ENCODE data around the gene TOR4A.

The TOR4A gene

DNA sequence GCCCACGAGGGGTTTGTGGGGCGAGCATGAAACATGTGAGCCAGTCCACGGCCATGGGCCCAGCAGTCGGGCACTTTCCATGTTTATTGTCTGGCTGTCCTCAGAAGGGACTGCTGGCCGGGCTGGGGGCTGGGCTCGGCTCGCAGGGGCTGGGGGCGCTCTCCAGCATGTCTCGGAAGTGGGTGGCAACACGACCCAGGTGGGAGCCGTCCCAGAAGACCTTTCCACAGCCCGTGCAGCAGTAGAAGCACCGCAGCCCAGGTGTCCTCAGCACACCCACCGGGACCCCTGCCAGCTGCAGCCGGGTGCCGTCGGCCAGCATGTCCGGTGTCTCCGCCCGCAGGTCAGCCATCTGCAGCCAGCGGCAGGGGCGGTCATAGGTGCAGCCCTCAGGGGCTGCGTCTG is 29.3 kb downstream of the TOR4A start:
- DNase-seq (ENCODE audit: low read depth) = no peak

- DNase-seq (ENCODE audit: low read depth) = no peak
Observed at GRCh38 chr9:137307255-137308056, 29.9 kb downstream of the TOR4A start.

- DNase-seq (ENCODE audit: low read depth) = no peak
Observed at GRCh38 chr9:137308057-137308619, 30.6 kb downstream of the TOR4A start.

DNA sequence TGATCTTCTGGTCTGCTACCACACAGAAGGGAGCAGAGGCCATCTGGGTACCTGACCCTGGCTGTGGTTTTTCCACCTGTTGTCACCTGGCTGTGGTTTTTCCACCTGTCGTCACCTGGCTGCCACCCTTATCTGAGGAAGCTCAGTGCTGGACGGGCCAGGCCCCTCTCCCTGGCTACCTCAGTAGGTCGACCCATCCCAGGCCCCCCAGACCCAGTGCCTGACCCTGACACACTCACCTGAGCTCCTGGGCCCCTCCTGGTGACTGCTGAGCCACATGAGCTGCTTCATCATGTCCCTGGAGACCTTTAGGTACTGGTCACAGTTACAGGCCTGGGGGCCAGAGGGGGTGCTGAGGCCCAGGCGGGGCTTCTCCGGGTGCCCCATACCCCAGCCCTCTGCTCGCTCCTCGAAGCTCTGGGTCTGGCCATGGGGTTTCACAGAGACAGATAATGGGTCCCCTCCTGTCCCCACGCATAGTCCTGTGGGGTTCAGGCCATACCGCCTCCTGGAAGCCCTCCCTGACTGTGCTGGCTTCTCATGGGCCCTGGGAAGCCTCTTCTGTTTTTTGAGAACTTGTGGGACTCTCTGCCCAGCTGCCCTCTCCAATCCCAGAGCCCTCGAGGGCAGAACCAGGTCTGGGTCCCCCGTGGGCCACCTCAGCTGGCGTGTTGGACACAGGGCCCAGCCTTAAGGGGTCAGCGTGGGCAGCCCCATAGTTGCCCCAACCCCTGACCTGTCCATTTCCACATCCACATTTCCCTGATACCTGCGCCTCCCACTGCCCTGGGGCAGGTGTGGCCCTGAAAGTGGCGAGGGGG is 32.1 kb downstream of the TOR4A start:
- DNase-seq (ENCODE audit: low read depth) = no peak

GRCh38 chr9:137310189-137311052 is 32.9 kb downstream of the TOR4A start:
- DNase-seq (ENCODE audit: low read depth) = no peak

DNA sequence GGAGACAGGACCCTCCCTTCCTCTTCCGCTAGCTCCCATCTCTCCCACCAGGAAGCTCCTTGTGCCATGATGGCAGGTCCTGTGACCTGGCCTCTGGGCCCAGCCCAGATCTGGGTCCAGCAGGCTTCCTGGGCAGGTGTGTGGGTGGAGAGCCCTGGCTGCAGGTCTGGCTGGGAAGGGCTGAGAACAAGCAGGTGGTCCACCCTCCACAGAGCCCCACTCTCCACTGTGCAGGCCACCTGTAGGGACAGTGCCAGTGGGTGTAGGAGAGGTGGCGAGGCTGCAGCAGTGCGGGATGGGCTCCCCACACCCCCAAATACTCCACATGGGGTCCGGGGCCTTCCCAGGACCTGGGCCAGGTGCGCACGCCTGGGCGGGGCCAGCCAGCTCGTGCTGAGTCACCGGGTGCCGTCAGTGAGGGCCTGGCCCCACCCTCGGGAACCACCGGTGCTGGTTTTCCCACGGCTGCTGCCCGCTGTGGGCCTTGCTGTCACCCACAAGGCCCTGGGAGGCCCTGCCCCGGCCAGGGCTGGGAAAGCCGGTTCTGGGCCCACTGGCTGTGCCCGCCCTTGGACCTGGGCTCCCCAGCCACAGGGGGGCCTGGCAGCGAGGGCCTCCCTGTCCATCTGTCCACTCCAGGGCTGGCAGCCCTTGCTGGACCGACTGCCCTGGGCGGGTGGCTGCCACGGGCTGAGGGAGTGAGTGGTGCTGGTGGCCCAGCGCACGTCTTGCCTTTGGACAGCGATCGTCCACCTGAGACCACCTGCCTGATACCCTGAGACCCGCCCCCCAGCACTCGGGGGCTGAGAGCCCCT is 33.9 kb downstream of the TOR4A start:
- no peak for DNase-seq (ENCODE audit: low read depth)

DNA sequence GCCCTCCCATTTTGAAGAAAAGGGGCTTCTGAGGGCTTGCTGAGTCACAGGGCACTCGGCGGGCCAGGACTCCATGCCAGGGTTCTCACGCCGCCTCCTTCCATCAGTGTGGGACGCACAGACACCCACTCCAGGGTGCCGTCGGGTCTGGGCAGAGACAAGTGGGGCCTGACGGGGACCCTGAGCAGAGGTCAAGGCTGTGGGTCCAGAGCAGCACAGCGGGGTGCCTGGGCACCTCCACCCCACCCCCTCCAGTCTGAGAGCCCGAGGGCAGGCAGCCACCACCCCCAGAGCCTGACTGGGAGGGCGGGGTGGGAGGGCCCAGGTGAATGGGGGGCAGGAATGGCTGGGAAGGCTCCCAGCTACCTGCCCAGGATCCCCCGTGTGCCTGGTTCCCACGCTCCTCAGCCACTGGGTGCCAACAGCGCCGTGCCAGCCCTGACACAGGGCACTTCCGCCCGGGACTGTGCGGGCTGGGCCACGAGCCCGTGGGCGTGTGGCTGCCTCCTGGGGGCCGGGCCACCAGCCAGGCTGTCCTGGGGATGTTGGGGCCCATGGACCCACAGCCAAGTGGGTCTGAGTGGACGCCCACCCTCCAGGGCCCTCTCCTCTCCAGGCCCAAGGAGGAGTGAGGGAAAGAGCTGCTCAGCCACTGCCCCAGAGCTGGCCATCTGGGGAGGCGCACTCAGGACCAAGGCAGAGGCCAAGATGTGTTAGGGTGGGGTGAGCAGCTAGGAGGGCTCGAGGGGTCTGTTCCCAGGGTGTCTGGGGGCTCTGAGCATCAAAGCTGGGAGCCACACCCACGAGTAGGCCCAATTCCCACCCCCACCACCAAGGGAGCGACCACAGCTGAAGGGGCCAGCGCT is 34.7 kb downstream of the TOR4A start:
- no peak for DNase-seq (ENCODE audit: low read depth)

DNA sequence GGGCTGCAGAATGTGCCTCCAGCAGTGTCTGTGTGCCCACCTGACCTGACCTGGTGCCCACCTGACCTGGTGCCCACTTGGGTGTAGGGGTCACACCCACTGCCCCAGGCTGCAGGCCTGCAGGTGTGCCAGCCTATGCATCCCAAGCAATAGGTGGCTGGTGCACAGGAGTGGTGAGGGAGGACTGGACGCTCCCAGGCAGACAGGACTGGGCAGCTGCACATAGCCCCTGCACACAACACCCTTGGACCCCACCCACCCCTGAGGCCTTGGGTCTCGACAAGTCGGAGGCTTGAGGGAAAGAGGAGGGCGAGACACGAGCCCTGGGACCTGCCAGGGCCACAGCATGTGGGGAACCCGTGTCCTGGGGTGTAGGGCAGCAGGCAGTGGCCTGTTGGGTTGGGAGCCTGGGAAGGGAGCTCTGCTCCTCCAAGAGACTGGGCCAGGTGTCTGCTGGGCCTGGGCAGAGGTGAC is 35.4 kb downstream of the TOR4A start:
- no peak for DNase-seq (ENCODE audit: low read depth)

- DNase-seq (ENCODE audit: low read depth) = no peak
Observed at GRCh38 chr9:137313326-137313936, 35.9 kb downstream of the TOR4A start.

DNA sequence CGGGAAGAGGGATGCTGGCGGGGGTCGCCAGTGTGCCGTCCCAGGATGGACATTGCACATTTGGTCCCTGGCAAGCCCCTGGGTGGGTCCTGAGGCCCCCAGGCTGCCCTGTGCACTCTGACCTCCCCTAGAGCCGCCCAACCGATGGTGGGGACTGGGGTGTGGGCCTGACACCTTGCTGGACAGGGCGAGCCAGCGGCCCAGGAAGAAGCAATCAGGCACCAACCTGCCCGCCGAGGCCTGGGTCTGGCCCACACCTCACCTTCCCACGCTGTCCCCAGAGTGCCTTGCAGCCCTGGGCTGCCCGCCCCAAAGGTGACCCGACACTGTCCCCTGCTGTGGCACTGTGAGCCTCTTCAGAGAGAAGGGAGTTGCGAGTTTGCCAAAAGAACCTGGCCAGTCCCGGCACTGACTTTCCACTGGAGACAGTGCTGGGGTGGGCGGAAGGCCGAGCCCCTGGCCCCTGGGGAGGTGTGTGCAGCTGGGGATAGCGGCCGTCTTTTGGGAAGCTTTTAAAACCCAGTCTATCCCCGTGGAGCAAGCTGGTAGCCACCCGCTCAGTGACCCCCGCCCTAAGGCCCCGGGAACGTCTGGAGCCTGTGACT is 36.5 kb downstream of the TOR4A start:
- DNase-seq (ENCODE audit: low read depth) = no peak

DNA sequence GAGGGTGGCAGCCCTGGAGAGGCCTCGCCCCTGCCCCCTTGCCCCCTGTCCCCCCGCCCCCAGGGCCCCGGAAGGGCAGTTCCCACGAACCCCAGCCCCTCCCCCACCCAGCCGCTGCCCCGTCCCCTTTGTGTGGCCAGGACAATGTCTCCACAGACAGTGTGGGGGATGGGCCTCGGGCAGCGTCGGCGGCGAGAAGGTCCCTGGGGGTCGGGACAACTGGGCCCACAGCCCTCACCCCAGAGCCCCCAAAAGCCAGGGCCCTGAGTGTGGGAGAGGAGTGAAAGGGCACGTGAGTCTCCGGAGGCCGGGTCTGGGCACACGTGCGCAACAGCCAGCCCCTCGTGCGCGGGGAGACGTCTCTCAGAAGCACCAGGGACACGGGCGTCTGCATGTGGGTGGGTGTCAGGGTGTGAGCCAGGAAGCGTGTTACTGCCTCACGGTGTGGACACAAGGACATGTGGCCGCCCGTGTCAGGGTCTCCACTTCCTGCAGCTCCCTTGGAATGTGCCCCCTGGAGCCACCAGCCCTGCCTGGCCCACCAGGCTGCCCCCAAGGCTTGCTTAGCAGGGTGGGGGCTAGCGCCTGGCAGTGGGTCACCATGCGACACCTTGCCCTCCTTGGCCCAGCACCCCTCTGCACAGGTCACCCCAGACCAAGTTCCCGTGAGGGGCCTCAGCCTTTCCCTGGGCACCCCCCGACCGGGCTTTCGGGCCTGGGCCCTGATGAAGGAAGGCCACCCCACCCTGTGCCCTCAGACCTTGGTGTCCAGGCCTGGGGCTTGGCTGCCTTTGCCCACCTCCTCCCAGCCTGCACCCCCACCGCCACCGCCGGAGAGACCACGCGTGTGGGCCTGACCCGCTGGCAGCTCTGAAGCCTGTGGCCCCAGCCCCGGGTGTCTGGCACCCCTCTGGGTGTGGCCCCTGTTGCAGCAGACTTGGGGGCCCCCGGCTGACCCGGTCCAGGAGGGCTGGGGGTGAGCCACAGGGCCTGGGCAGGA is 37.3 kb downstream of the TOR4A start:
- no peak for DNase-seq (ENCODE audit: low read depth)

DNA sequence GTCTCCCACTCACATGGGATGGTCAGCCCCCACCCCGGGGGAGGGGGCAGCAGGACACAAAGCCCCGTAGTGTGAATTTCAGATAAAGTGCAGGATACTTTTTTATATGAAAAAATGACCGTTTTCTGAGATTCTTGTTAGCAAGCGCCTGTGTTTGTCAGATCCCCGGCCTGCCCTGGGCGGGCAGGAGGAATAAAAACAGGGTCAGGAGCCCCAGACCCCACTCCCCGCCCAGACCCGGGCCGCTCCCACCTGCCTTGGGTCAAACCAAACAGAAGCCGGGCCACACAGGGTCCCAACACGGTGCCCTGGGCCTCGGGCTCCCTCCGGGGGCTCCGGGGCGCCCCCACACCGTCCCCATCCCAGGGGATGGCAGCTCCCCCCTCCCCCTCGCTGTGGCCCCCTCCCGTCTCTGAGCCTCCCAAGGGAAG is 38.1 kb downstream of the TOR4A start:
- no peak for DNase-seq (ENCODE audit: low read depth)

- DNase-seq (ENCODE audit: low read depth) = no peak
Observed at GRCh38 chr9:137316012-137316981, 38.8 kb downstream of the TOR4A start.

DNA sequence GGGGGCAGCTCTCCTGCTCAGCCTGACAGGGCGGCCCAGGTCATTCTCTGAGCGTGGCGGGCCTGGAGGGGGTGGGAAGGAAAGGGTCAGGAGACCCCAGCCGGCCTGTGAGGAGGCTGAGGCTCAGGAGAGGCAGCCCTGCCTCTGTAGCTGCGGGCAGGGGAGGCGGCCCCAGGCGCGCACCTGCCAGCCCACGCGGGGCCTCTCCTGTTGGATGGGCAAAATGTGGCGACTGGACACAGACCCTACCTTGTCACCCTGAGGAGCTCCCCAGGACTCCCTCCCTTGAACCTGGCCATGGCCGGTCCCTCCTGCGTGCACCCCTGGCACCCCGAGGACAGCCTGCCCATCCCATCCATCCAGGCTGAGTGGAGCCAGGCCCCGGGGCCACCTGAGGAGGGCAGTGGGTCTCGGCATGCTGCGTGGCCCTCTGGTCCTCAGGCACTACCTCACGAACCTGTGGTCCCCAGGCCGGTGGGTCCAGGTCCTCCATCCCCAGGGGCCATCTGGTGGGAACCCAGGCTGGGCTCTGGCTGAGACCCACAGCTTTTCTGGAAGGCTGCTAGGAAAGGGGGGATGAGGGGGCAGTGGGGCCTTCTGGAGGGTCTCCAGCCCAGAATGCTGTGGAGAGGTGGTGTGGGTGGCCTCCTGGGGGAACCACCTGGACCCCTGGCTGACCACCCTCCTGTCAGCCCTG is 39.6 kb downstream of the TOR4A start:
- no peak for DNase-seq (ENCODE audit: low read depth)

GRCh38 chr9:137317718-137318511 is 40.4 kb downstream of the TOR4A start:
- DNase-seq (ENCODE audit: low read depth) = no peak

All from T follicular helper cell (primary cell).